Type B pancreatic cell (in vitro differentiated cells): Measurements from ENCODE around the gene TNFRSF9. TPM values are rescaled to one million over a fixed set of nuclear protein-coding genes. Genes with fewer than 3 reads are reported as not detected.

ENCODE experiments used
- DNase-seq: peaks from one replicate; pipeline ENCODE4 v3.0.0; 2021; ENCODE audit warnings: mixed read lengths; ENCODE audit not compliant: unreplicated experiment; ENCODE audit errors: extremely low spot score
- H3K27ac Mint-ChIP-seq: 2 replicates; pipeline ENCODE4 v1.8.0; 2021; ENCODE audit warnings: mild to moderate bottlenecking, mixed read lengths
- H3K27me3 Mint-ChIP-seq: 2 replicates; pipeline ENCODE4 v1.8.0; 2021; ENCODE audit warnings: mixed read lengths
- H3K36me3 Mint-ChIP-seq: 2 replicates; pipeline ENCODE4 v1.8.0; 2021; ENCODE audit warnings: mixed read lengths
- H3K4me1 Mint-ChIP-seq: one replicate; pipeline ENCODE4 v1.8.0; 2021; ENCODE audit warnings: mixed read lengths; ENCODE audit not compliant: unreplicated experiment
- H3K4me3 Mint-ChIP-seq: 2 replicates; pipeline ENCODE4 v1.8.0; 2021; ENCODE audit warnings: mild to moderate bottlenecking, mixed read lengths
- H3K9me3 Mint-ChIP-seq: 2 replicates; pipeline ENCODE4 v1.8.0; 2021; ENCODE audit warnings: mixed read lengths
- total RNA-seq: library from RNA; stranded (reverse); gene quantifications from 2 replicates; pipeline ENCODE4 v1.2.1, GENCODE V29; 2021; ENCODE audit warnings: low replicate concordance
- TF ChIP-seq, protein P1 (sequence below): fragments of 200-600 bp; sonication (generic); conservative IDR thresholded peaks from 2 replicates; pipeline ENCODE4 v1.5.0; 2021; ENCODE audit warnings: antibody characterized with exemption, mild to moderate bottlenecking

Gene TNFRSF9
- total RNA-seq, 1 donor from 2014 or later: 0.39 TPM

GRCh38 chr1:7898962-7899361, 41.7 kb downstream of the TNFRSF9 start:
- no peaks in the 10 kb centered on the region for H3K4me1 Mint-ChIP-seq

GRCh38 chr1:7896994-7897393, 43.6 kb downstream of the TNFRSF9 start:
- no peak for DNase-seq
- H3K9me3 Mint-ChIP-seq: no peaks in the 10 kb centered on the region
- TF ChIP-seq, protein P1, sequence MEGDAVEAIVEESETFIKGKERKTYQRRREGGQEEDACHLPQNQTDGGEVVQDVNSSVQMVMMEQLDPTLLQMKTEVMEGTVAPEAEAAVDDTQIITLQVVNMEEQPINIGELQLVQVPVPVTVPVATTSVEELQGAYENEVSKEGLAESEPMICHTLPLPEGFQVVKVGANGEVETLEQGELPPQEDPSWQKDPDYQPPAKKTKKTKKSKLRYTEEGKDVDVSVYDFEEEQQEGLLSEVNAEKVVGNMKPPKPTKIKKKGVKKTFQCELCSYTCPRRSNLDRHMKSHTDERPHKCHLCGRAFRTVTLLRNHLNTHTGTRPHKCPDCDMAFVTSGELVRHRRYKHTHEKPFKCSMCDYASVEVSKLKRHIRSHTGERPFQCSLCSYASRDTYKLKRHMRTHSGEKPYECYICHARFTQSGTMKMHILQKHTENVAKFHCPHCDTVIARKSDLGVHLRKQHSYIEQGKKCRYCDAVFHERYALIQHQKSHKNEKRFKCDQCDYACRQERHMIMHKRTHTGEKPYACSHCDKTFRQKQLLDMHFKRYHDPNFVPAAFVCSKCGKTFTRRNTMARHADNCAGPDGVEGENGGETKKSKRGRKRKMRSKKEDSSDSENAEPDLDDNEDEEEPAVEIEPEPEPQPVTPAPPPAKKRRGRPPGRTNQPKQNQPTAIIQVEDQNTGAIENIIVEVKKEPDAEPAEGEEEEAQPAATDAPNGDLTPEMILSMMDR: no peak
- H3K4me3 Mint-ChIP-seq: no peak overlapping the region
- no peaks in the 10 kb centered on the region for H3K36me3 Mint-ChIP-seq
- H3K4me1 Mint-ChIP-seq: no peaks in the 10 kb centered on the region
- no peak overlapping the region for H3K27ac Mint-ChIP-seq
- peaks cover 4% of the 10 kb centered on the region for H3K27me3 Mint-ChIP-seq

More at GRCh38 chr1:7898962-7899361, 41.7 kb downstream of the TNFRSF9 start:
- Mint-ChIP-seq H3K27me3 (peaks cover 7% of the 10 kb centered on the region), H3K36me3 (no peaks in the 10 kb centered on the region), H3K27ac (no peak overlapping the region), H3K9me3 (no peaks in the 10 kb centered on the region), H3K4me3 (no peak overlapping the region)
- TF ChIP-seq, protein P1: no peak
- peak; percentile 6 for DNase-seq

DNA sequence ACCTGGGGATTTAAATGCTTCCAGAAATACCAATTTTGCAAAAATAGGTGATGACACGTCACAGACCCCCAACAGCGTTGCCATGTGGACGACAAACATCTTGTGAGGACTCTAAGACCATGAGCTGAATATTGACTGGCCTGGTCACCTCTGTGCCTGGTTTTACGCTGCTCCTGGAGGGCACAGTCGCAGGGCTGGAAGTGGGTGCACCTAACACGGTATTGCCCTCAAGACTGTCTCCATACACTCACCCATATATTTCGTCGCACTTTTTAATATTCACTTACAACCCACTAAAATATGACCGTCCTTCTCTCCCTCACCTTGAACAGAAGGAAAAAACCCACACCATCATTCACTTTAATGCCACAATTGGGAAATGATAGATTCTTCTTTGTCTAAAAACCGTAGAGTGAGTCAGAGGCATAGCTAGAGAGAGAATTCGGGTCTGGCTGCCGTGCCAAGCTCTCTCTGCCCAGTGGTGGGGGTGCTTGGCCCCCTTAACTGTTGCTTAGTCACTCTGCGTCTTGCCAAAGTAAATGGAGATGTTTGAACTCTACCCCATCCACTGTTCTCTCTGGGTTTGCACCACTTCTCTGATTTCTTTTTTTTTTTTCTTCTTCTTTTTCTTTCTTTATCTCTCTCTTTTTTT, 47.0 kb downstream of the TNFRSF9 start:
- TF ChIP-seq, protein P1: no peak
- peaks cover 6% of the 10 kb centered on the region for H3K27me3 Mint-ChIP-seq

DNA sequence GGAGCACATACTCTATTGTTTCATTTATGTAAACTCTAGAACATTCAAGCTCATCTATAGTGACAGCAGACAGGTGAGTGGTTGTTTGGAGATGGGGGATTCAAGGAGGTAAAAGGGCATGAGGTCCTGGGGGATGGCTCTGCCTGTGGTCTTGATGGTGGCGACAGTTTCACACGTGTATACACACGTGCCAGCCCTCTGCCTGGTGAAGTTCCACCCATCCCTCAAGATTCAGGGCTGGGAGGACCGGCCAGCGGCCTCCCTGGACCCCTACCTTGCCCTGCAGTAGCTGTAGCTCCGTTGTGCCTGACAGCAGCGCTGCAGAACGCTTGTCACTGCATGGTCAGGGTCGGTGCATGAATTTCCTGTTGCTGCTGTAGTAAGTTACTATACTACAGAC, 48.8 kb downstream of the TNFRSF9 start:
- no peaks in the 10 kb centered on the region for H3K9me3 Mint-ChIP-seq
- H3K27me3 Mint-ChIP-seq: peaks cover 17% of the 10 kb centered on the region
- TF ChIP-seq, protein P1: no peak
- no peak overlapping the region for H3K4me3 Mint-ChIP-seq
- H3K4me1 Mint-ChIP-seq: no peaks in the 10 kb centered on the region
- H3K36me3 Mint-ChIP-seq: no peaks in the 10 kb centered on the region
- DNase-seq: no peak
- H3K27ac Mint-ChIP-seq: no peak overlapping the region

More for the DNA sequence above, 47.0 kb downstream of the TNFRSF9 start:
- H3K9me3 Mint-ChIP-seq: no peaks in the 10 kb centered on the region
- H3K4me1 Mint-ChIP-seq: no peaks in the 10 kb centered on the region
- H3K4me3 Mint-ChIP-seq: no peak overlapping the region
- no peak overlapping the region for H3K27ac Mint-ChIP-seq
- no peak for DNase-seq
- no peaks in the 10 kb centered on the region for H3K36me3 Mint-ChIP-seq

- no peak overlapping the region for H3K4me3 Mint-ChIP-seq
- no peak for DNase-seq
- H3K27ac Mint-ChIP-seq: no peak overlapping the region
- H3K36me3 Mint-ChIP-seq: no peaks in the 10 kb centered on the region
- H3K27me3 Mint-ChIP-seq: peaks cover 17% of the 10 kb centered on the region
- no peaks in the 10 kb centered on the region for H3K4me1 Mint-ChIP-seq
- TF ChIP-seq, protein P1: no peak
- H3K9me3 Mint-ChIP-seq: no peaks in the 10 kb centered on the region
These were observed 49.8 kb downstream of the TNFRSF9 start for GRCh38 chr1:7890853-7891252.
